ENCODE results near the gene NCOA1.

The NCOA1 gene

GRCh38 chr2:24683408-24683807 is 192.4 kb downstream of the NCOA1 start (continued):
- no peak for TF ChIP-seq ZNF280D (tag by site-specific recombination; IDR thresholded peaks at IDR 0.05)
- TF ChIP-seq ZNF155 (tag by site-specific recombination; IDR thresholded peaks at IDR 0.05) = no peak
- no peak for TF ChIP-seq SALL2 (tag by site-specific recombination; IDR thresholded peaks at IDR 0.05; ENCODE audit: borderline replicate concordance)
- TF ChIP-seq SP7 (tag by site-specific recombination; IDR thresholded peaks at IDR 0.05) = no peak
- TF ChIP-seq ZNF521 (tag by site-specific recombination; IDR thresholded peaks at IDR 0.05) = no peak

- TF ChIP-seq PBX3 (CRISPR knock-in tag; IDR thresholded peaks at IDR 0.05) (no peak), ZNF707 (tag by site-specific recombination; IDR thresholded peaks at IDR 0.05) (no peak), ZNF280D (tag by site-specific recombination; IDR thresholded peaks at IDR 0.05) (no peak), ZBTB8A (tag by site-specific recombination; IDR thresholded peaks at IDR 0.05) (no peak)
- CTCF ChIA-PET = interaction anchor here (0.7 kb wide), 1 partner anchor 9 kb away, joined by 4 read pairs; no protein-coding TSS in a partner anchor
- no peaks in the 10 kb centered on the region for H3K9me3 ChIP-seq (ENCODE audit: control insufficient read depth, insufficient read depth, low read depth, low read length)
- no peaks in the 10 kb centered on the region for H3K4me1 ChIP-seq (ENCODE audit: control insufficient read depth, insufficient read depth, low read length)
- H3K4me3 ChIP-seq (ENCODE audit: low read depth, low read length) = no peak overlapping the region
- POLR2A ChIA-PET = interaction anchor here (0.6 kb wide), 1 partner anchor 26 kb away, joined by 3 read pairs; no protein-coding TSS in a partner anchor
- peaks cover 0 to 6% of the 10 kb centered on the region in 2 experiments; a peak in 1 of 3 replicates for H3K36me3 ChIP-seq (ENCODE audit: control insufficient read depth in 2 of 2, insufficient read depth in 1 of 2, low read length in 2 of 2)
- no peak overlapping the region for H3K27ac ChIP-seq (ENCODE audit: extremely low read depth, low read depth, low read length)
These were observed 199.5 kb downstream of the NCOA1 start for GRCh38 chr2:24690524-24690923.

- no peak overlapping the region for H3K27ac ChIP-seq (ENCODE audit: extremely low read depth, low read depth, low read length)
- no peak overlapping the region for H3K4me3 ChIP-seq (ENCODE audit: low read depth, low read length)
- peaks cover 0 to 6% of the 10 kb centered on the region in 2 experiments; a peak in 1 of 3 replicates for H3K36me3 ChIP-seq (ENCODE audit: control insufficient read depth in 2 of 2, insufficient read depth in 1 of 2, low read length in 2 of 2)
- H3K4me1 ChIP-seq (ENCODE audit: control insufficient read depth, insufficient read depth, low read length) = no peaks in the 10 kb centered on the region
- CTCF ChIA-PET = no interaction called here
- no peaks in the 10 kb centered on the region for H3K9me3 ChIP-seq (ENCODE audit: control insufficient read depth, insufficient read depth, low read depth, low read length)
- POLR2A ChIA-PET = no interaction called here
- TF ChIP-seq ZNF658 (tag by site-specific recombination; IDR thresholded peaks at IDR 0.05) = no peak
- TF ChIP-seq RBAK (tag by site-specific recombination; IDR thresholded peaks at IDR 0.05) = no peak
- TF ChIP-seq ZNF416 (tag by site-specific recombination; IDR thresholded peaks at IDR 0.05) = no peak
- TF ChIP-seq OVOL3 (tag by site-specific recombination; IDR thresholded peaks at IDR 0.05) = no peak
- no peak for TF ChIP-seq ZNF501 (tag by site-specific recombination; IDR thresholded peaks at IDR 0.05)
- TF ChIP-seq ZNF670 (tag by site-specific recombination; IDR thresholded peaks at IDR 0.05; ENCODE audit: low read depth) = no peak
- no peak for TF ChIP-seq ZNF843 (tag by site-specific recombination; IDR thresholded peaks at IDR 0.05)
- TF ChIP-seq SCRT1 (tag by site-specific recombination; IDR thresholded peaks at IDR 0.05; ENCODE audit: borderline replicate concordance) = no peak
- TF ChIP-seq HOXA7 (CRISPR knock-in tag; IDR thresholded peaks at IDR 0.05; ENCODE audit: borderline replicate concordance) = no peak
- TF ChIP-seq ZBTB1 (tag by site-specific recombination; IDR thresholded peaks at IDR 0.05) = no peak
- no peak for TF ChIP-seq HIC1 (tag by site-specific recombination; IDR thresholded peaks at IDR 0.05)
- TF ChIP-seq ZNF248 (tag by site-specific recombination; IDR thresholded peaks at IDR 0.05) = no peak
- TF ChIP-seq ZNF398 (tag by site-specific recombination; IDR thresholded peaks at IDR 0.05) = no peak
- no peak for TF ChIP-seq ZNF266 (tag by site-specific recombination; IDR thresholded peaks at IDR 0.05; ENCODE audit: low read depth)
- TF ChIP-seq ZNF157 (tag by site-specific recombination; IDR thresholded peaks at IDR 0.05) = no peak
These were observed 200.8 kb downstream of the NCOA1 start for GRCh38 chr2:24691806-24692205.
